Ramos (cell line): Measurements from ENCODE around the gene SLC47A2.

ENCODE experiments used
- in situ Hi-C: fragments of 300-500 bp; cut with MboI; formaldehyde crosslinking; loops from one replicate; pipeline ENCODE4 v1.14.3; 2022; ENCODE audit warnings: low sequenced_read_pairs; ENCODE audit not compliant: unreplicated experiment

Gene SLC47A2

GRCh38 chr17:19747829-19748806, 31.7 kb upstream of the SLC47A2 start, which contains the start of gene ALDH3A1:
ALDH3A1 (minus strand) TSS chr17:19748298; CDS start chr17:19745129, 3,169 bp downstream.
- in situ Hi-C loops = no loop called here

GRCh38 chr17:19747159-19747719, 30.9 kb upstream of the SLC47A2 start:
- in situ Hi-C loops = no loop called here

- in situ Hi-C loops = no loop called here
Measured at GRCh38 chr17:19746517-19746916, 30.1 kb upstream of the SLC47A2 start.

- in situ Hi-C loops = no loop called here
Measured at GRCh38 chr17:19744922-19745757, 28.8 kb upstream of the SLC47A2 start.

- in situ Hi-C loops = no loop called here
Measured at GRCh38 chr17:19744492-19744891, 28.1 kb upstream of the SLC47A2 start.

- in situ Hi-C loops = no loop called here
Measured at GRCh38 chr17:19743101-19744100, 27.0 kb upstream of the SLC47A2 start.

GRCh38 chr17:19742495-19742894, 26.1 kb upstream of the SLC47A2 start:
- in situ Hi-C loops = no loop called here

GRCh38 chr17:19741832-19742457, 25.6 kb upstream of the SLC47A2 start:
- in situ Hi-C loops = no loop called here

- in situ Hi-C loops = no loop called here
Measured at GRCh38 chr17:19740933-19741332, 24.5 kb upstream of the SLC47A2 start.

GRCh38 chr17:19739241-19740201, 23.1 kb upstream of the SLC47A2 start:
- in situ Hi-C loops = no loop called here

GRCh38 chr17:19738757-19739156, 22.4 kb upstream of the SLC47A2 start:
- in situ Hi-C loops = no loop called here

- in situ Hi-C loops = no loop called here
Measured at GRCh38 chr17:19738073-19738449, 21.7 kb upstream of the SLC47A2 start.

GRCh38 chr17:19737305-19738072, 21.1 kb upstream of the SLC47A2 start:
- in situ Hi-C loops = no loop called here

- in situ Hi-C loops = no loop called here
Measured at GRCh38 chr17:19736071-19736470, 19.7 kb upstream of the SLC47A2 start.

- in situ Hi-C loops = no loop called here
Measured at GRCh38 chr17:19733953-19734526, 17.7 kb upstream of the SLC47A2 start.

GRCh38 chr17:19731626-19732025, 15.2 kb upstream of the SLC47A2 start:
- in situ Hi-C loops = no loop called here

- in situ Hi-C loops = no loop called here
Measured at GRCh38 chr17:19730843-19731242, 14.5 kb upstream of the SLC47A2 start.
